CMK (cell line): ENCODE data around the gene TESPA1.
"Not testable (repeated sequence)": the region's sequence is repeated elsewhere in the genome, so short reads cannot be mapped to it uniquely, and the experiment has no call there.

ENCODE experiments used
- DNase-seq: peaks from one replicate; pipeline ENCODE4 v3.0.0-alpha.2; 2010; ENCODE audit warnings: low read depth

TESPA1 gene, protein sequence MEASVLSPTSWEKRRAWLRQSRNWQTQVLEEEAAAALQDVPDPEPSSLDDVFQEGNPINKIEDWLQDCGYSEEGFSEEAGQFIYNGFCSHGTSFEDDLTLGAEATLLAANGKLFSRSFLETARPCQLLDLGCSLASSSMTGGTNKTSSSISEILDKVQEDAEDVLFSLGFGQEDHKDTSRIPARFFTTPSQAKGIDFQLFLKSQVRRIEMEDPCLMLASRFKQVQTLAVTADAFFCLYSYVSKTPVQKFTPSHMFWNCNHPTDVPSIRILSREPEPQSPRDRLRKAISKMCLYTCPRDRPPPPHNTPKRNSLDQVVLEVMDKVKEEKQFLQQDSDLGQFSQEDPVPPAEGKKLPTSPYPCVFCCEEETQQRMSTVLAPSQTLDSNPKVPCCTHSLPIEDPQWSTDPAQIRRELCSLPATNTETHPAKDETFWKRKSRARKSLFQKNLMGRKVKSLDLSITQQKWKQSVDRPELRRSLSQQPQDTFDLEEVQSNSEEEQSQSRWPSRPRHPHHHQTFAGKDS

DNA sequence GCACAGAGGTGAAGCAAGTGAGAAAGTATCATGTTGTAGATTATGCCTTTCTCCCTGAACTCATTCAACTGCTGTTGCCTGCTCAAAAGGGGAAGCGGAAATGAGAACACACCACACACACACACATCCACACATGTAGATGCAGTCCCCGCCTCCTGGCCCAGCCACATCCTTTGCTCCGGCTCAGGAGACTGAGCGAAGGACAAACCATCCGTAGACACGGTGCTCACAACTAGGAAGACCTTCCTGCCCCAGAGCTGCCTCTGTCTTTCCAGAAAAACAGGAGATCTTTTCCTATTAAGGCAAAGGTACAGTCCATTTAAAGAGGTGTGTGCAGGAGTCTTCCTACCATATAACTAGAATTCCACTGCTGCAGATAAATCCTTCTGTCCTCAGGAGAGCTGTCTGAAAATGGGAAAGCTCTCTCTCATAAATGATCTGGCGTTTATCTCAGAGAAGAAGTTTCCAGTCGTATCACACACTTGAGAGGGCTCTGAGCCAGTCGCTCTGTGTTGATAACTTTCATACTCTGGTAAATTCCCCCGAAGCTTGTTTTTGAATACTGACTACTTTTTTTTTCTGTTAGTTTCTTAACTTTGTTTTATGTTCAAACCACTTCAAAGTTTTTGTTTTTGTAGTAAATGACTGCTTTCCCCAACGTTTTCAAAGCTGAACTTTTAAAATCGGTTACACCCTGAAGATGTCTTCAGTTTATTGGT, at the start of gene TESPA1:
TESPA1 (minus strand) TSS at position 105 of the 719 bp plus-strand sequence. CDS start 10,200 bp downstream, outside the sequence.
- peak; percentile 58 for DNase-seq

DNA sequence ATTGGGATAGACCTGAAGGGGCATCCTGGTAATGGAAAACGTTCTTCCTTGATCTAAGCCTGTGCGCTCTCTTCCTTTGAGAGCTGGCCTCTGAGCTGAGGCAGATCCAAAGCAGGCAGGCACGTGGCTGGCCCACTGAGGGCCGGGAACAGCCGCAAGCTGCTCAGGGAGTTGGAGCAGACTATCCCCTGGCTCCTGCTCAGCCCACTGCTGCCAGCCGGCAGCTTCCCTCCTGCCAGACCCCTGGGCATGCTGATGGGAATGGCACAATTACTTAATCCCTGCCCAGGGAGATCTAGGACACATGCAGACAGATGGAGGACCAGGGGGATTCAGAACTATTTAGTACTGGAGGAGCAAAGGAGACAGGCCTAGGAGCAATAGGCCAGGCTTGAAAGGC, 49.7 kb upstream of the TESPA1 start:
- DNase-seq: no peak

- DNase-seq: no peak
These were observed 40.9 kb upstream of the TESPA1 start for GRCh38 chr12:55025508-55025907.

GRCh38 chr12:55024575-55024974, 40.0 kb upstream of the TESPA1 start:
- DNase-seq: no peak

GRCh38 chr12:55019784-55020183, 35.2 kb upstream of the TESPA1 start, which contains the start of gene NEUROD4:
NEUROD4 (plus strand) TSS chr12:55019974; CDS start chr12:55026440, 6,466 bp downstream.
- no peak for DNase-seq

DNA sequence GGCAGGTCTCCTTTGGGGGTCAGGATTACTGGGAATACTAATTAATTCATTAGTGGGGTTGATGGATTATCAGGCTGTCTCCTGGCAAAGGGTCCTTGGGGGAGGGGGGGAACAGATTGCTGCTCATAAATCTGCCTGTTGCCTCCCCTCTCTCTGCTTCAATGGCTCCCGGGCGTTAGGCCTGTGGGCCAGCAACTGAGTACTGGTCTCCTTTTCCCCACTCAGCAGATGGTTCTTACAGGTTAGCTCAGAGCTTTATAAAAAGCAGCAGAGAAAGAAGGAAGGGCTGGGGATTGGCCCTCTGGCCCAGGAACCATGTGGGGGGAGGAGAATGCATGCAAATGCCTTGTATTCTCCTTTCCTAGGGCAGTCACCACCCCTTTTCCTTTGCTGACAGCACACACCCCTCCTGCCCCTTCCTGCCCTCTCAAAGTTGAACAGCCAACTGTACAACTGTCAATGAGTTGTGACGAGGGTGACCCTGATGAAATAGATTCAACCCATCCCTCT, 32.9 kb upstream of the TESPA1 start:
- DNase-seq: no peak

GRCh38 chr12:55008944-55009585, 24.5 kb upstream of the TESPA1 start:
- DNase-seq: no peak

- DNase-seq: no peak
These were observed 17.8 kb upstream of the TESPA1 start for GRCh38 chr12:55002355-55002754.

- no peak for DNase-seq
These were observed 16.8 kb upstream of the TESPA1 start for GRCh38 chr12:55001198-55001868.

GRCh38 chr12:54998958-54999510, 14.5 kb upstream of the TESPA1 start:
- no peak for DNase-seq

DNA sequence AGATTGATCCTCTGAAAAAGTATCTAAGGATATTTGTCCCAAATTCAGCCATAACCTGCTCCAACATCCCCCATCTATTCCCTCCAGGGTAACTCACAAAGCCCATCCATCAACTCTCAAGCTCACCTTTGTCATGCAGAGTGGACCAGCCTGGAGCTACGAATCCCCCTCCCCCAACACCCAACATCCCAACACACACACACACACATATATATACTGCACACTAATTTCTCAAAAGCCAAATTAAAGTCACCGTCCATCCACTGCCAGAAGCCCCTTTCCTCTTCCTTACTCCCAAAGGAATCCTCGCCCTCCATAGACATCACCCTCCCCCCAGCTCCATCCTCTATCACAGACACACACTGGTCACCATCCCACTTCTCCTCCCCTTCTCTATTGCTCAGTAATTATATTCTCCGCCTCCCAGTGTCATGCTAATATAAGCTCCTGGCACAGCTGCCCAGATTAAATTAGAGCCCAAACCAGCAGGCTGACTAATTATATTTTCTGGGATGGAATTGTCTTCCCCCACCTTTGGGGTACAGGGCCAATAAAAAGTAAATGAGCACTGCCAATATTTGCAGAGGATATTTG, 13.5 kb upstream of the TESPA1 start:
- DNase-seq: no peak

GRCh38 chr12:54996205-54996604, 11.6 kb upstream of the TESPA1 start:
- DNase-seq: no peak

GRCh38 chr12:54993181-54993835, 8.7 kb upstream of the TESPA1 start:
- DNase-seq: no peak

- no peak for DNase-seq
These were observed 7.4 kb upstream of the TESPA1 start for GRCh38 chr12:54991991-54992375.

- DNase-seq: no peak
These were observed 6.8 kb upstream of the TESPA1 start for GRCh38 chr12:54991161-54991990.

- no peak for DNase-seq
These were observed 5.3 kb upstream of the TESPA1 start for GRCh38 chr12:54989829-54990228.

- no peak for DNase-seq
These were observed 4.0 kb upstream of the TESPA1 start for GRCh38 chr12:54988402-54989054.

GRCh38 chr12:54987611-54988231, 3.2 kb upstream of the TESPA1 start:
- no peak for DNase-seq

GRCh38 chr12:54986773-54987172, 2.2 kb upstream of the TESPA1 start:
- DNase-seq: not testable (repeated sequence)
